Measurements from ENCODE around the gene SLC39A8. TPM values are rescaled to one million over a fixed set of nuclear protein-coding genes. Genes with fewer than 3 reads are reported as not detected.
A peak's percentile ranks its signal among the peaks of the same experiment; 100 is the strongest.

SLC39A8 gene
- total and polyA plus RNA-seq, 9 of the 15 experiments (the other 6 are each of a cell fraction or from before 2014, with no cell fraction given) = 8.2 to 30.3 (median 25.0) TPM

DNA sequence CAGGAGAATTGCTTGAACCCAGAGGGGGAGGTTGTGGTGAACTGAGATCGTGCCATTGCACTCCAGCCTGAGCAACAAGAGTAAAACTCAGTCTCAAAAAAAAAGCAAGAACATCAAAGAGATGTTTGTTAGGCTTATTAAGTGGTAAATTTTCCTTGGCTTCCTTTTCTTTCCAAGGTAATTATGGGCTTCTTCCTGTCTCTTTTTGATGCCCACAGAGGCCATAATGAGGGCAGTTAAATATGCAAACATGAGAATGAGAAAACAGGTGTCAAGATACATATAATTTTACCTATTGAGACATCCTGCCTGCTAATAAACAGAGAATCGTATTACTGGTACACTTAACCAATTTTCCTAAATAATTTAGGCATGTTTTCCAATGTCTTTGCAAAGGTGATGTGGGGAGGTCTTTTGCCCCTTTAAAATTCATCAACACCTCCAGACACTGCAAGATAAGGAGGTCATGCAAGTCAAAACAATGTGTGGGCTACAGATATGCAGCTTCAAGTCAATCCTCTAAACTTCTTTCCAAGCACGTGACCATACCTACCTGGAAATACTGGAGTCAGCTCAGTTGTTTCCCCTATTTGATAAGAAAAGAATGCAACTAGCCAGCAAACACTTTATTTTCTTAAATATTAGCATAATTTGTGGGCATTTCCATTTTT, 2.7 kb downstream of the SLC39A8 start (continued):
- TF ChIP-seq, protein P1, sequence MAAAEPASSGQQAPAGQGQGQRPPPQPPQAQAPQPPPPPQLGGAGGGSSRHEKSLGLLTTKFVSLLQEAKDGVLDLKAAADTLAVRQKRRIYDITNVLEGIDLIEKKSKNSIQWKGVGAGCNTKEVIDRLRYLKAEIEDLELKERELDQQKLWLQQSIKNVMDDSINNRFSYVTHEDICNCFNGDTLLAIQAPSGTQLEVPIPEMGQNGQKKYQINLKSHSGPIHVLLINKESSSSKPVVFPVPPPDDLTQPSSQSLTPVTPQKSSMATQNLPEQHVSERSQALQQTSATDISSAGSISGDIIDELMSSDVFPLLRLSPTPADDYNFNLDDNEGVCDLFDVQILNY (CRISPR knock-in tag; IDR thresholded peaks at IDR 0.05) = no peak
- TF ChIP-seq CREB1 (IDR thresholded peaks at IDR 0.05) (peak; percentile 27; the same call in 1 of the 2 replicates), CREB1 (CRISPR knock-in tag; IDR thresholded peaks at IDR 0.05) (no peak), NCOA1 (IDR thresholded peaks at IDR 0.05; ENCODE audit: low read depth) (no peak), MCM2 (IDR thresholded peaks at IDR 0.05; ENCODE audit: low read depth) (no peak), POLR2H (tag; IDR thresholded peaks at IDR 0.05; ENCODE audit: low read depth) (no peak), FIP1L1 (IDR thresholded peaks at IDR 0.05; ENCODE audit: low read depth, low read length, poor library complexity, severe bottlenecking) (no peak), RFX1 (IDR thresholded peaks at IDR 0.05) (no peak), ETS2 (tag; IDR thresholded peaks at IDR 0.05; ENCODE audit: borderline replicate concordance, poor library complexity, severe bottlenecking) (no peak), ZNF197 (CRISPR knock-in tag; IDR thresholded peaks at IDR 0.05; ENCODE audit: low read depth) (no peak), SAFB2 (IDR thresholded peaks at IDR 0.05; ENCODE audit: borderline replicate concordance, low read depth, low read length, severe bottlenecking) (no peak), ZFX (CRISPR knock-in tag; IDR thresholded peaks at IDR 0.05) (no peak), FOXM1 (IDR thresholded peaks at IDR 0.05; ENCODE audit: low read depth) (peak; percentile 58; the same call in 1 of the 2 replicates), FOXM1 (CRISPR knock-in tag; IDR thresholded peaks at IDR 0.05; ENCODE audit: low read depth) (no peak), ZFP30 (CRISPR knock-in tag; IDR thresholded peaks at IDR 0.05; ENCODE audit: borderline replicate concordance) (no peak), MBD2 (IDR thresholded peaks at IDR 0.05; ENCODE audit: borderline replicate concordance, low read depth) (no peak), NUFIP1 (IDR thresholded peaks at IDR 0.05; ENCODE audit: partially characterized antibody) (no peak), MYNN (IDR thresholded peaks at IDR 0.05) (no peak), MYNN (CRISPR knock-in tag; IDR thresholded peaks at IDR 0.05) (no peak), PHF21A (IDR thresholded peaks at IDR 0.05; ENCODE audit: borderline replicate concordance, low read depth) (no peak), ZNF239 (CRISPR knock-in tag; IDR thresholded peaks at IDR 0.05) (no peak), BMI1 (IDR thresholded peaks at IDR 0.05; ENCODE audit: low read length) (no peak), ZNF253 (CRISPR knock-in tag; conservative IDR thresholded peaks at IDR 0.05) (no peak), POU5F1 (IDR thresholded peaks at IDR 0.05; ENCODE audit: borderline replicate concordance, low read depth, low read length, partially characterized antibody) (no peak)
- TF ChIP-seq, protein P2, sequence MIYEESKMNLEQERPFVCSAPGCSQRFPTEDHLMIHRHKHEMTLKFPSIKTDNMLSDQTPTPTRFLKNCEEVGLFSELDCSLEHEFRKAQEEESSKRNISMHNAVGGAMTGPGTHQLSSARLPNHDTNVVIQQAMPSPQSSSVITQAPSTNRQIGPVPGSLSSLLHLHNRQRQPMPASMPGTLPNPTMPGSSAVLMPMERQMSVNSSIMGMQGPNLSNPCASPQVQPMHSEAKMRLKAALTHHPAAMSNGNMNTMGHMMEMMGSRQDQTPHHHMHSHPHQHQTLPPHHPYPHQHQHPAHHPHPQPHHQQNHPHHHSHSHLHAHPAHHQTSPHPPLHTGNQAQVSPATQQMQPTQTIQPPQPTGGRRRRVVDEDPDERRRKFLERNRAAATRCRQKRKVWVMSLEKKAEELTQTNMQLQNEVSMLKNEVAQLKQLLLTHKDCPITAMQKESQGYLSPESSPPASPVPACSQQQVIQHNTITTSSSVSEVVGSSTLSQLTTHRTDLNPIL (CRISPR knock-in tag; IDR thresholded peaks at IDR 0.05) = no peak
- TF ChIP-seq, protein P3, sequence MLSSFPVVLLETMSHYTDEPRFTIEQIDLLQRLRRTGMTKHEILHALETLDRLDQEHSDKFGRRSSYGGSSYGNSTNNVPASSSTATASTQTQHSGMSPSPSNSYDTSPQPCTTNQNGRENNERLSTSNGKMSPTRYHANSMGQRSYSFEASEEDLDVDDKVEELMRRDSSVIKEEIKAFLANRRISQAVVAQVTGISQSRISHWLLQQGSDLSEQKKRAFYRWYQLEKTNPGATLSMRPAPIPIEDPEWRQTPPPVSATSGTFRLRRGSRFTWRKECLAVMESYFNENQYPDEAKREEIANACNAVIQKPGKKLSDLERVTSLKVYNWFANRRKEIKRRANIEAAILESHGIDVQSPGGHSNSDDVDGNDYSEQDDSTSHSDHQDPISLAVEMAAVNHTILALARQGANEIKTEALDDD (IDR thresholded peaks at IDR 0.05) = peak; percentile 55; the same call in 1 of the 2 replicates
- TF ChIP-seq, protein P4, sequence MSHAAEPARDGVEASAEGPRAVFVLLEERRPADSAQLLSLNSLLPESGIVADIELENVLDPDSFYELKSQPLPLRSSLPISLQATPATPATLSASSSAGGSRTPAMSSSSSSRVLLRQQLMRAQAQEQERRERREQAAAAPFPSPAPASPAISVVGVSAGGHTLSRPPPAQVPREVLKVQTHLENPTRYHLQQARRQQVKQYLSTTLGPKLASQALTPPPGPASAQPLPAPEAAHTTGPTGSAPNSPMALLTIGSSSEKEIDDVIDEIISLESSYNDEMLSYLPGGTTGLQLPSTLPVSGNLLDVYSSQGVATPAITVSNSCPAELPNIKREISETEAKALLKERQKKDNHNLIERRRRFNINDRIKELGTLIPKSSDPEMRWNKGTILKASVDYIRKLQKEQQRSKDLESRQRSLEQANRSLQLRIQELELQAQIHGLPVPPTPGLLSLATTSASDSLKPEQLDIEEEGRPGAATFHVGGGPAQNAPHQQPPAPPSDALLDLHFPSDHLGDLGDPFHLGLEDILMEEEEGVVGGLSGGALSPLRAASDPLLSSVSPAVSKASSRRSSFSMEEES (CRISPR knock-in tag; IDR thresholded peaks at IDR 0.05) = peak; percentile 93
